Kidney epithelial cell (primary cell): ENCODE results near the gene IFITM5. TPM values are rescaled to one million over a fixed set of nuclear protein-coding genes. Genes with fewer than 3 reads are reported as not detected.

Source experiments
- DNase-seq: peaks from one replicate; pipeline ENCODE4 v3.0.0-alpha.2; 2010; ENCODE audit warnings: low read depth
- H3K27me3 ChIP-seq: 2 replicates; pipeline ENCODE4 v1.6.0; 2011; ENCODE audit warnings: low read length; ENCODE audit not compliant: control insufficient read depth, insufficient read depth
- H3K36me3 ChIP-seq: 2 replicates; pipeline ENCODE4 v1.5.1; 2011; ENCODE audit warnings: low read length; ENCODE audit not compliant: control insufficient read depth, insufficient read depth
- H3K4me3 ChIP-seq: 2 replicates; pipeline ENCODE4 v1.5.1; 2011; ENCODE audit warnings: low read depth, mild to moderate bottlenecking, control low read depth, low read length
- CTCF ChIP-seq: IDR thresholded peaks from 2 replicates; pipeline ENCODE4 v1.5.1; 2011; ENCODE audit warnings: mild to moderate bottlenecking, moderate library complexity, low read length, control low read depth, inconsistent platforms; ENCODE audit not compliant: insufficient read depth, poor library complexity, severe bottlenecking
- total RNA-seq: library from RNA; depleted of rRNA; stranded (reverse); fragments of >200 nt; gene quantifications from 2 replicates; pipeline ENCODE4 v1.2.3, GENCODE V29; 2015

IFITM5 gene
- total RNA-seq, 1 donor from 2014 or later: not detected

- H3K27me3 ChIP-seq: peaks cover 30% of the 10 kb centered on the region
- DNase-seq: no peak
- H3K36me3 ChIP-seq: no peaks in the 10 kb centered on the region
- no peak for TF ChIP-seq CTCF
- no peak overlapping the region for H3K4me3 ChIP-seq
Measured at GRCh38 chr11:292211-293121, 6.9 kb downstream of the IFITM5 start.

- H3K36me3 ChIP-seq: no peaks in the 10 kb centered on the region
- H3K4me3 ChIP-seq: no peak overlapping the region
- no peak for TF ChIP-seq CTCF
- no peak for DNase-seq
- H3K27me3 ChIP-seq: peaks cover 27% of the 10 kb centered on the region
Measured at GRCh38 chr11:291281-292210, 7.8 kb downstream of the IFITM5 start.

- TF ChIP-seq CTCF: no peak
- no peak for DNase-seq
- no peak overlapping the region for H3K4me3 ChIP-seq
- H3K36me3 ChIP-seq: no peaks in the 10 kb centered on the region
- H3K27me3 ChIP-seq: peaks cover 21% of the 10 kb centered on the region
Measured at GRCh38 chr11:290621-291231, 8.6 kb downstream of the IFITM5 start.

- Histone ChIP-seq H3K4me3 (no peak overlapping the region), H3K36me3 (no peaks in the 10 kb centered on the region), H3K27me3 (peaks cover 24% of the 10 kb centered on the region)
- no peak for DNase-seq
- no peak for TF ChIP-seq CTCF
Measured at GRCh38 chr11:289712-290620, 9.4 kb downstream of the IFITM5 start.

- TF ChIP-seq CTCF: no peak
- peaks cover 30% of the 10 kb centered on the region for H3K27me3 ChIP-seq
- no peaks in the 10 kb centered on the region for H3K36me3 ChIP-seq
- peak overlapping the region; percentile 44 for H3K4me3 ChIP-seq
- DNase-seq: no peak
Measured at GRCh38 chr11:289398-289711, 10.0 kb downstream of the IFITM5 start.
